NB4 (cell line): ENCODE data around the gene S100A12.

ENCODE experiments used
- TF ChIP-seq, protein P1 (sequence below): IDR thresholded peaks from one replicate; pipeline ENCODE4 v1.5.1; 2012; ENCODE audit warnings: low read depth, low read length
- TF ChIP-seq, protein P2 (sequence below): IDR thresholded peaks from 2 replicates; pipeline ENCODE4 v1.6.1; 2011; ENCODE audit warnings: low read depth, low read length

DNA sequence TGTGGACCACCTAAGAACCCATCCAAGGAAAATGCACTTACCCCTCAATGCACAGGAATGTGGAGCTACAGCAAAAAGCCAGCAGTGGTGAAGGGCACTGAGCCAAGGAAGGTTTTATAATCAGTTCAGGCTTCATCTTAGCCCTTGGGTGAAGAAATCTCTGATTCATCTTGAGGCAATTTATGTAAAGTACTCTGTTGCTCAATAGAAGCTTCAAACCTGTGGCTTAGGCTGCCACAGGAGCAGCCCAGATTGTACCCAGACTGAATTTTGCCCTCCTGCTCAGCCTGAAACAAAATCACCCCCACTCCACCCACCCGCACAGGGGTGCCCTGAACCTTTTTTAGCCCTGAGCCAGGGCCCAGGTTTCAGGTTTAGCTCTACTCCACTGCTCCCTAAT lies at the start of gene S100A12:
- TF ChIP-seq, protein P1, sequence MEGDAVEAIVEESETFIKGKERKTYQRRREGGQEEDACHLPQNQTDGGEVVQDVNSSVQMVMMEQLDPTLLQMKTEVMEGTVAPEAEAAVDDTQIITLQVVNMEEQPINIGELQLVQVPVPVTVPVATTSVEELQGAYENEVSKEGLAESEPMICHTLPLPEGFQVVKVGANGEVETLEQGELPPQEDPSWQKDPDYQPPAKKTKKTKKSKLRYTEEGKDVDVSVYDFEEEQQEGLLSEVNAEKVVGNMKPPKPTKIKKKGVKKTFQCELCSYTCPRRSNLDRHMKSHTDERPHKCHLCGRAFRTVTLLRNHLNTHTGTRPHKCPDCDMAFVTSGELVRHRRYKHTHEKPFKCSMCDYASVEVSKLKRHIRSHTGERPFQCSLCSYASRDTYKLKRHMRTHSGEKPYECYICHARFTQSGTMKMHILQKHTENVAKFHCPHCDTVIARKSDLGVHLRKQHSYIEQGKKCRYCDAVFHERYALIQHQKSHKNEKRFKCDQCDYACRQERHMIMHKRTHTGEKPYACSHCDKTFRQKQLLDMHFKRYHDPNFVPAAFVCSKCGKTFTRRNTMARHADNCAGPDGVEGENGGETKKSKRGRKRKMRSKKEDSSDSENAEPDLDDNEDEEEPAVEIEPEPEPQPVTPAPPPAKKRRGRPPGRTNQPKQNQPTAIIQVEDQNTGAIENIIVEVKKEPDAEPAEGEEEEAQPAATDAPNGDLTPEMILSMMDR, result no peak
- TF ChIP-seq, protein P2, sequence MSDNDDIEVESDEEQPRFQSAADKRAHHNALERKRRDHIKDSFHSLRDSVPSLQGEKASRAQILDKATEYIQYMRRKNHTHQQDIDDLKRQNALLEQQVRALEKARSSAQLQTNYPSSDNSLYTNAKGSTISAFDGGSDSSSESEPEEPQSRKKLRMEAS, result no peak
